Heart left ventricle (tissue), 16 donors: ENCODE measurements around the gene HCFC2. TPM values are rescaled to one million over a fixed set of nuclear protein-coding genes. Genes with fewer than 3 reads are reported as not detected.
A peak's percentile ranks its signal among the peaks of the same experiment; 100 is the strongest.

Source experiments
- ATAC-seq, 4 donors: fragments of 200-7000 bp; cut with Tn5 transposase; one replicate each; pipeline ENCODE4 v1.9.1; 2020 to 2022; ENCODE audit warnings: moderate library complexity in 4 of 4, mild to moderate bottlenecking in 3 of 4, moderate number of reproducible peaks in 1 of 4
- DNase-seq, 5 donors: peaks; one replicate each; pipeline ENCODE4 v3.0.0-alpha.2; 2020
- H3K27ac ChIP-seq, 12 donors: fragments of 200-600 bp; sonication (generic) in 4 of 12; one replicate each; pipeline versions ENCODE4 v1.5.0 to v1.8.0; 2016 to 2022; ENCODE audit warnings: mild to moderate bottlenecking in 2 of 12
- H3K27me3 ChIP-seq, 9 donors: fragments of 200-600 bp; sonication (generic) in 2 of 9; one replicate each; pipeline versions ENCODE4 v1.5.1 to v1.8.0; 2016 to 2022; ENCODE audit warnings: mild to moderate bottlenecking in 3 of 9
- H3K36me3 ChIP-seq, 9 donors: fragments of 200-600 bp; sonication (generic) in 2 of 9; one replicate each; pipeline versions ENCODE4 v1.5.0 to v1.8.0; 2018 to 2022; ENCODE audit warnings: mild to moderate bottlenecking in 2 of 9
- H3K4me1 ChIP-seq, 12 donors: fragments of 200-600 bp; sonication (generic) in 4 of 12; one replicate each; pipeline versions ENCODE4 v1.5.0 to v1.8.0; 2016 to 2022; ENCODE audit warnings: mild to moderate bottlenecking in 3 of 12
- H3K4me3 ChIP-seq, 12 donors: fragments of 200-600 bp; sonication (generic) in 4 of 12; one replicate each; pipeline versions ENCODE4 v1.5.0 to v1.8.0; 2017 to 2022; ENCODE audit warnings: mild to moderate bottlenecking in 9 of 12, moderate library complexity in 4 of 12
- H3K9me3 ChIP-seq, 12 donors: fragments of 200-600 bp; sonication (generic) in 4 of 12; one replicate each; pipeline versions ENCODE4 v1.5.0 to v1.8.0; 2016 to 2022; ENCODE audit warnings: mild to moderate bottlenecking in 1 of 12
- CTCF ChIP-seq, 12 donors: fragments of 200-600 bp; sonication (generic) in 4 of 12; IDR thresholded peaks; one replicate each; pipeline versions ENCODE4 v1.5.0 to v1.8.0; 2018 to 2022; ENCODE audit warnings: antibody characterized with exemption in 12 of 12, mild to moderate bottlenecking in 5 of 12
- POLR2A ChIP-seq, 2 donors: fragments of 450-650 bp; IDR thresholded peaks; one replicate each; pipeline ENCODE4 v1.6.1; 2017; ENCODE audit warnings: antibody characterized with exemption in 2 of 2, mild to moderate bottlenecking in 2 of 2, moderate library complexity in 2 of 2
- WGBS, 4 donors: extraction: QIAGEN DNeasy Blood & Tissue Kit in 2 of 4; methylation state at CpG; one replicate each; pipeline versions ENCODE4 v1.1.5 to v1.1.7; 2013 to 2018; 5-methylcytosine and 5-hydroxymethylcytosine counted together
- intact Hi-C, 10 donors: fragments of 100-400 bp; cut with DNase I; formaldehyde crosslinking; loops; one replicate each; pipeline versions ENCODE4 v1.11.1 to v1.14.2; 2022
- polyA plus RNA-seq, 2 donors: library from polyadenylated mRNA; stranded (reverse); fragments of 200-250 nt; gene quantifications; one replicate each; pipeline ENCODE4 v1.2.3, GENCODE V29; 2013
- total RNA-seq, 9 donors: library from RNA; depleted of rRNA in 2 of 9; stranded (reverse); fragments of >200 nt in 2 of 9; fragmentation: NEBNext Ultra II Directional in 3 of 9; extraction: Animal tissue kit (Norgen Biotek cat#: 25700) in 3 of 9; gene quantifications; one replicate each; pipeline versions ENCODE4 v1.1.0 to v1.2.4, GENCODE V29; 2016 to 2023
- donor health status: ischemic (EF 13 %, LVEDD 7.1; RV severe dilation, severe dysfunction).
- donor health status: healthy with polysubstance abuse.
- donor health status: DM: no; HTN: yes; CAD: no.
- donor health status: DM: no; HTN: no; CAD: no.
- donor health status: ischemic (EF 25% LVEDD 6.9; RV normal size, moderate dysfunction).
- donor health status: ischemic (EF 25% LVEDD 5.7; RV mildly dilated, moderate dysfunction).
- donor health status: healthy.
- donor health status: DM: yes; HTN: yes; CAD: no.
- donor health status: ischemic (EF 35%, LVEDD 5.7; RV mildly dilated, moderate dysfunction).
- donor health status: nonischemic (EF 11% LVEDD 7.7; RV severe dilation, severe dysfunction).
- donor health status: DM: yes; HTN: yes; CAD: no.
- donor health status: PGD.
- donor health status: ischemic (EF 29% LVEDD 5.4; RV normal size, mild dysfunction).
- donor health status: nonischemic (EF 23%, LVEDD 6.1; RV moderate dilation, normal function).

HCFC2 gene
- total and polyA plus RNA-seq, 11 donors: 4.8 to 14.0 (median 9.0) TPM

GRCh38 chr12:104054681-104055346, 9.5 kb upstream of the HCFC2 start:
- DNase-seq (no peak), ATAC-seq (no peak)
- H3K4me1 ChIP-seq: peaks cover 0 to 21% (median 10%) of the 10 kb centered on the region in 12 donors
- H3K36me3 ChIP-seq: no peaks in the 10 kb centered on the region
- H3K27me3 ChIP-seq: peaks cover 0 to 15% (median 0%) of the 10 kb centered on the region in 9 donors
- WGBS, 4 donors: 67 to 85% (median 76%) methylated on average over 4 of the region's 4 CpGs
- H3K9me3 ChIP-seq: no peaks in the 10 kb centered on the region
- intact Hi-C loops: loop anchor here in 5 of 10 donors (5.0 to 10.0 kb wide), 6 partner anchors 58 to 428 kb away; partner anchors contain the start of gene TDG (in 1 of the 5)
- H3K4me3 ChIP-seq: no peak overlapping the region
- no peak for TF ChIP-seq POLR2A (IDR thresholded peaks at IDR 0.05)
- TF ChIP-seq CTCF (IDR thresholded peaks at IDR 0.05): no peak
- H3K27ac ChIP-seq: peak overlapping the region in 1 of 12 donors; percentile 52

- Histone ChIP-seq H3K4me3 (no peak overlapping the region), H3K9me3 (no peaks in the 10 kb centered on the region), H3K27ac (peak overlapping the region in 8 of 12 donors; percentile 23 to 60 (median 42)), H3K36me3 (no peaks in the 10 kb centered on the region), H3K27me3 (peaks cover 0 to 7% (median 0%) of the 10 kb centered on the region in 9 donors), H3K4me1 (peaks cover 0 to 20% (median 6%) of the 10 kb centered on the region in 12 donors)
- intact Hi-C loops: loop anchor here in 6 of 10 donors (2.0 to 10.0 kb wide), 7 partner anchors 53 to 429 kb away; partner anchors contain the start of gene TDG (in 1 of the 6)
- ATAC-seq (peak; percentile 97 to 98 (median 97)), DNase-seq (peak; percentile 76 to 94 (median 87))
- WGBS, 4 donors: 5 to 24% (median 19%) methylated on average over 5 of the region's 5 CpGs
- TF ChIP-seq CTCF (IDR thresholded peaks at IDR 0.05) (no peak), POLR2A (IDR thresholded peaks at IDR 0.05) (no peak)
Observed at GRCh38 chr12:104055686-104056388, 8.5 kb upstream of the HCFC2 start.

GRCh38 chr12:104056419-104056972, 7.8 kb upstream of the HCFC2 start:
- Histone ChIP-seq H3K27ac (peak overlapping the region in 5 of 12 donors; percentile 18 to 60 (median 44)), H3K27me3 (peaks cover 0 to 2% (median 0%) of the 10 kb centered on the region in 9 donors), H3K36me3 (no peaks in the 10 kb centered on the region), H3K4me3 (no peak overlapping the region), H3K9me3 (no peaks in the 10 kb centered on the region), H3K4me1 (peaks cover 0 to 20% (median 6%) of the 10 kb centered on the region in 12 donors)
- peak in 2 of 4 donors; percentile 11 to 14 for ATAC-seq
- intact Hi-C loops: loop anchor here in 6 of 10 donors (2.0 to 10.0 kb wide), 7 partner anchors 52 to 429 kb away; partner anchors contain the start of gene TDG (in 1 of the 6)
- TF ChIP-seq CTCF (IDR thresholded peaks at IDR 0.05) (no peak), POLR2A (IDR thresholded peaks at IDR 0.05) (no peak)
- no peak for DNase-seq
- WGBS, 4 donors: 53 to 63% (median 61%) methylated on average over 4 of the region's 4 CpGs
